H1 (cell line): ENCODE results near the gene MRTFB. TPM values are rescaled to one million over a fixed set of nuclear protein-coding genes. Genes with fewer than 3 reads are reported as not detected.
A peak's percentile ranks its signal among the peaks of the same experiment; 100 is the strongest.

Source experiments
- CTCF ChIA-PET: fragments of 300-600 bp; sonication (Branson Sonifier 250); formaldehyde crosslinking; loops from one replicate; lab custom pipeline; 2021; ENCODE audit not compliant: partially characterized antibody; lab: Charles Lee
- POLR2A ChIA-PET: fragments of 300-600 bp; sonication (Branson Sonifier 250); formaldehyde crosslinking; loops from one replicate; lab custom pipeline; 2021; ENCODE audit warnings: inconsistent platforms; ENCODE audit not compliant: partially characterized antibody; lab: Charles Lee
- DNase-seq, 2 experiments: peaks; one replicate each; pipeline versions ENCODE4 v3.0.0 to v3.0.0-alpha.2; 2010 to 2022; ENCODE audit warnings: low spot score in 2 of 2, low read depth in 1 of 2, mixed read lengths in 1 of 2
- FAIRE-seq: peaks from 2 replicates; lab custom pipeline; 2011; peaks lifted over from hg19 to GRCh38; lab: Jason Lieb, UNC
- H2AFZ ChIP-seq: 2 replicates; pipeline ENCODE4 v1.8.1; 2012; ENCODE audit warnings: low read length, inconsistent platforms
- H2AK5ac ChIP-seq: 2 replicates; pipeline ENCODE4 v1.6.1; 2013; ENCODE audit warnings: low read depth, low read length
- H2BK120ac ChIP-seq: replicated peaks from 2 replicates; pipeline ENCODE3; 2013; ENCODE audit warnings: low read depth, low read length, inconsistent platforms
- H2BK12ac ChIP-seq: 2 replicates; pipeline ENCODE4 v1.6.1; 2013; ENCODE audit warnings: low read depth, low read length
- H2BK15ac ChIP-seq: 2 replicates; pipeline ENCODE4 v1.6.1; 2013; ENCODE audit warnings: low read length
- H2BK20ac ChIP-seq: 2 replicates; pipeline ENCODE4 v1.6.1; 2013; ENCODE audit warnings: low read length
- H2BK5ac ChIP-seq: 2 replicates; pipeline ENCODE4 v1.6.1; 2013; ENCODE audit warnings: low read depth, low read length
- H3K14ac ChIP-seq: 2 replicates; pipeline ENCODE4 v1.6.1; 2013; ENCODE audit warnings: inconsistent platforms; ENCODE audit not compliant: insufficient read length
- H3K18ac ChIP-seq: 2 replicates; pipeline ENCODE4 v1.6.1; 2013; ENCODE audit warnings: low read length; ENCODE audit errors: extremely low read depth
- H3K23ac ChIP-seq: 2 replicates; pipeline ENCODE4 v1.6.1; 2013; ENCODE audit warnings: inconsistent platforms; ENCODE audit not compliant: insufficient read length
- H3K23me2 ChIP-seq: 2 replicates; pipeline ENCODE4 v1.6.1; 2013; ENCODE audit warnings: low read depth, low read length
- H3K27ac ChIP-seq: 2 replicates; pipeline ENCODE4 v1.6.1; 2011; ENCODE audit warnings: low read depth, low read length, inconsistent platforms
- H3K27me3 ChIP-seq, 4 experiments: replicated peaks in 1 of 4; 1 replicate in 1 of 4; 2 replicates in 3 of 4; pipeline versions ENCODE4 v1.6.1 to v1.8.1; 2011 to 2013; ENCODE audit warnings: low read length in 3 of 4, mild to moderate bottlenecking in 3 of 4, inconsistent platforms in 2 of 4, mixed read lengths in 2 of 4, moderate library complexity in 1 of 4; ENCODE audit not compliant: control insufficient read depth in 3 of 4, insufficient read depth in 3 of 4; ENCODE audit errors: extremely low read depth in 1 of 4
- H3K36me3 ChIP-seq, 4 experiments: 2 replicates each; pipeline versions ENCODE4 v1.6.1 to v1.8.1; 2011 to 2013; ENCODE audit warnings: mild to moderate bottlenecking in 4 of 4, low read length in 3 of 4, moderate library complexity in 2 of 4, control low read depth in 1 of 4, inconsistent platforms in 1 of 4; ENCODE audit not compliant: insufficient read depth in 4 of 4, control insufficient read depth in 2 of 4
- H3K4ac ChIP-seq: replicated peaks from 2 replicates; pipeline ENCODE3; 2013; ENCODE audit warnings: low read length, low read depth, mixed read lengths, inconsistent platforms; ENCODE audit not compliant: insufficient read length
- H3K4me1 ChIP-seq, 4 experiments: replicated peaks in 1 of 4; 1 replicate in 1 of 4; 2 replicates in 3 of 4; pipeline versions ENCODE4 v1.6.1 to v1.8.1; 2011 to 2013; ENCODE audit warnings: low read length in 3 of 4, inconsistent platforms in 2 of 4, mixed read lengths in 1 of 4; ENCODE audit not compliant: insufficient read depth in 4 of 4, control insufficient read depth in 3 of 4
- H3K4me2 ChIP-seq, 2 experiments: 2 replicates each; pipeline versions ENCODE4 v1.6.1 to v1.8.1; 2011 to 2013; ENCODE audit warnings: low read depth in 2 of 2, low read length in 2 of 2, control low read depth in 1 of 2, inconsistent platforms in 1 of 2, mild to moderate bottlenecking in 1 of 2; ENCODE audit not compliant: insufficient read depth in 1 of 2
- H3K4me3 ChIP-seq, 4 experiments: fragments of 200-600, 300-600 bp in 1 of 4; sonication (generic), shearing (Covaris generic), sonication (Bioruptor Twin) in 1 of 4; 2 replicates each; pipeline versions ENCODE4 v1.5.1 to v1.8.1; 2011 to 2016; ENCODE audit warnings: low read length in 4 of 4, low read depth in 3 of 4, control low read depth in 2 of 4, inconsistent platforms in 2 of 4, mild to moderate bottlenecking in 2 of 4, mixed read lengths in 1 of 4, moderate library complexity in 1 of 4; ENCODE audit not compliant: insufficient read depth in 2 of 4; ENCODE audit errors: extremely low read depth in 1 of 4
- H3K56ac ChIP-seq: replicated peaks from 2 replicates; pipeline ENCODE3; 2013; ENCODE audit warnings: low read depth, mild to moderate bottlenecking, mixed read lengths, low read length, inconsistent platforms; ENCODE audit not compliant: insufficient read length
- H3K79me1 ChIP-seq: 2 replicates; pipeline ENCODE4 v1.6.1; 2013; ENCODE audit warnings: low read depth, low read length, control low read depth
- H3K79me2 ChIP-seq, 2 experiments: 2 replicates each; pipeline versions ENCODE4 v1.6.1 to v1.8.1; 2012 to 2013; ENCODE audit warnings: low read length in 2 of 2, mild to moderate bottlenecking in 2 of 2, inconsistent platforms in 1 of 2; ENCODE audit not compliant: insufficient read depth in 2 of 2, control insufficient read depth in 1 of 2
- H3K9ac ChIP-seq, 4 experiments: replicated peaks in 1 of 4; 1 replicate in 1 of 4; 2 replicates in 3 of 4; pipeline versions ENCODE4 v1.6.1 to v1.8.1; 2011 to 2013; ENCODE audit warnings: low read depth in 3 of 4, low read length in 3 of 4, control low read depth in 2 of 4, mild to moderate bottlenecking in 2 of 4, moderate library complexity in 2 of 4, inconsistent platforms in 1 of 4; ENCODE audit errors: extremely low read depth in 1 of 4
- H3K9me3 ChIP-seq, 2 experiments: 2 replicates each; pipeline versions ENCODE4 v1.6.1 to v1.8.1; 2012 to 2013; ENCODE audit warnings: mild to moderate bottlenecking in 2 of 2, moderate library complexity in 2 of 2, control low read depth in 1 of 2, inconsistent platforms in 1 of 2, low read depth in 1 of 2, low read length in 1 of 2, mixed read lengths in 1 of 2; ENCODE audit not compliant: insufficient read depth in 2 of 2
- H4K20me1 ChIP-seq, 2 experiments: replicated peaks in 1 of 2; 2 replicates each; pipeline versions ENCODE3 to v1.8.1; 2011 to 2013; ENCODE audit warnings: inconsistent platforms in 2 of 2, low read length in 2 of 2, mild to moderate bottlenecking in 1 of 2; ENCODE audit not compliant: insufficient read depth in 2 of 2, control insufficient read depth in 1 of 2
- H4K5ac ChIP-seq: 2 replicates; pipeline ENCODE4 v1.6.1; 2013; ENCODE audit warnings: low read length, low read depth, mixed read lengths, inconsistent platforms; ENCODE audit not compliant: insufficient read length
- H4K8ac ChIP-seq: 2 replicates; pipeline ENCODE4 v1.8.0; 2013; ENCODE audit warnings: mild to moderate bottlenecking, moderate library complexity, low read length, inconsistent platforms; ENCODE audit not compliant: insufficient read depth; ENCODE audit errors: extremely low read depth
- H4K91ac ChIP-seq: replicated peaks from 2 replicates; pipeline ENCODE3; 2013; ENCODE audit warnings: low read length, mixed read lengths, inconsistent platforms; ENCODE audit not compliant: insufficient read length
- CEBPB ChIP-seq: IDR thresholded peaks from 2 replicates; pipeline ENCODE4 v1.6.1; 2012; ENCODE audit warnings: low read depth, low read length
- EGR1 ChIP-seq: IDR thresholded peaks from 2 replicates; pipeline ENCODE4 v1.6.1; 2011; ENCODE audit warnings: low read depth, low read length, borderline replicate concordance
- JUND ChIP-seq: IDR thresholded peaks from 2 replicates; pipeline ENCODE4 v1.6.1; 2011; ENCODE audit warnings: mild to moderate bottlenecking, improper control_type of control experiment, low read length
- TEAD4 ChIP-seq: IDR thresholded peaks from 2 replicates; pipeline ENCODE4 v1.6.1; 2012; ENCODE audit warnings: low read depth, low read length, inconsistent platforms, mixed read lengths
- WGBS, 2 experiments: shearing (Covaris generic) in 1 of 2; methylation state at CpG; one replicate each; pipeline versions ENCODE4 v1.1.6 to v1.1.7; 2013 to 2015; ENCODE audit warnings: low lambda C conversion rate in 2 of 2, mixed read lengths in 2 of 2, inconsistent platforms in 1 of 2, low coverage in 1 of 2, missing lambda C conversion rate in 1 of 2; ENCODE audit not compliant: insufficient replicate concordance in 2 of 2, insufficient coverage in 1 of 2, insufficient read length in 1 of 2; ENCODE audit errors: extremely low coverage in 1 of 2, missing lambda C conversion rate in 1 of 2; 5-methylcytosine and 5-hydroxymethylcytosine counted together
- long read RNA-seq, 2 experiments: library from RNA in 1 of 2; library from capped mRNA in 1 of 2; stranded (forward); transcript quantifications; one replicate each; pipeline ENCODE4 v2.0.0, GENCODE V29; 2021; ENCODE audit warnings: inconsistent platforms in 1 of 2
- polyA minus RNA-seq, 3 experiments: library from RNA; depleted of rRNA, polyadenylated mRNA; stranded (reverse); fragments of >200 nt; gene quantifications; 1 replicate in 2 of 3; 2 replicates in 1 of 3; pipeline ENCODE4 v1.2.3, GENCODE V29; 2011
- polyA plus RNA-seq, 7 experiments: library from polyadenylated mRNA; depleted of rRNA in 3 of 7; stranded (reverse) in 5 of 7; unstranded in 2 of 7; fragments of >200 nt in 5 of 7; fragments of 200-250 nt in 2 of 7; gene quantifications; 1 replicate in 5 of 7; 2 replicates in 1 of 7; 4 replicates in 1 of 7; pipeline versions ENCODE4 v1.2.1 to v1.2.3, GENCODE V29; 2011 to 2013; ENCODE audit warnings: missing spikeins in 2 of 7, mixed read lengths in 2 of 7
- total RNA-seq: library from RNA; stranded (reverse); fragmentation: NEBNext Ultra II Directional; extraction: Animal tissue kit (Norgen Biotek cat#: 25700); gene quantifications from 2 replicates; pipeline ENCODE4 v1.2.1, GENCODE V29; 2021

Gene MRTFB, protein sequence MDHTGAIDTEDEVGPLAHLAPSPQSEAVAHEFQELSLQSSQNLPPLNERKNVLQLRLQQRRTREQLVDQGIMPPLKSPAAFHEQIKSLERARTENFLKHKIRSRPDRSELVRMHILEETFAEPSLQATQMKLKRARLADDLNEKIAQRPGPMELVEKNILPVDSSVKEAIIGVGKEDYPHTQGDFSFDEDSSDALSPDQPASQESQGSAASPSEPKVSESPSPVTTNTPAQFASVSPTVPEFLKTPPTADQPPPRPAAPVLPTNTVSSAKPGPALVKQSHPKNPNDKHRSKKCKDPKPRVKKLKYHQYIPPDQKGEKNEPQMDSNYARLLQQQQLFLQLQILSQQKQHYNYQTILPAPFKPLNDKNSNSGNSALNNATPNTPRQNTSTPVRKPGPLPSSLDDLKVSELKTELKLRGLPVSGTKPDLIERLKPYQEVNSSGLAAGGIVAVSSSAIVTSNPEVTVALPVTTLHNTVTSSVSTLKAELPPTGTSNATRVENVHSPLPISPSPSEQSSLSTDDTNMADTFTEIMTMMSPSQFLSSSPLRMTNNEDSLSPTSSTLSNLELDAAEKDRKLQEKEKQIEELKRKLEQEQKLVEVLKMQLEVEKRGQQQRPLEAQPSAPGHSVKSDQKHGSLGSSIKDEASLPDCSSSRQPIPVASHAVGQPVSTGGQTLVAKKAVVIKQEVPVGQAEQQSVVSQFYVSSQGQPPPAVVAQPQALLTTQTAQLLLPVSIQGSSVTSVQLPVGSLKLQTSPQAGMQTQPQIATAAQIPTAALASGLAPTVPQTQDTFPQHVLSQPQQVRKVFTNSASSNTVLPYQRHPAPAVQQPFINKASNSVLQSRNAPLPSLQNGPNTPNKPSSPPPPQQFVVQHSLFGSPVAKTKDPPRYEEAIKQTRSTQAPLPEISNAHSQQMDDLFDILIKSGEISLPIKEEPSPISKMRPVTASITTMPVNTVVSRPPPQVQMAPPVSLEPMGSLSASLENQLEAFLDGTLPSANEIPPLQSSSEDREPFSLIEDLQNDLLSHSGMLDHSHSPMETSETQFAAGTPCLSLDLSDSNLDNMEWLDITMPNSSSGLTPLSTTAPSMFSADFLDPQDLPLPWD
- total RNA-seq (28.3 and 34.9 TPM in 2 replicates), polyA plus RNA-seq (2011; rRNA removed) (13.5 and 17.8 TPM in 2 replicates), polyA minus RNA-seq (2011; rRNA and poly(A)+ RNA removed) (32.5 and 41.2 TPM in 2 replicates)
- polyA plus RNA-seq (2011; cell fraction: cytosol; rRNA removed) = 10.2 TPM
- polyA plus RNA-seq (2011; cell fraction: nucleus; rRNA removed) = 50.2 TPM
- 9.0 to 14.1 TPM (median 10.5 TPM) in 4 replicates for polyA plus RNA-seq (2012, experiment 1 of 2)
- polyA plus RNA-seq (2012, experiment 2 of 2) = 2.0 TPM
- 15.1 TPM for polyA plus RNA-seq (2013, experiment 1 of 2)
- 13.0 TPM for polyA plus RNA-seq (2013, experiment 2 of 2)
- 19.8 TPM for polyA minus RNA-seq (2011; cell fraction: cytosol; rRNA and poly(A)+ RNA removed)
- polyA minus RNA-seq (2011; cell fraction: nucleus; rRNA and poly(A)+ RNA removed) = 66.1 TPM
- long read RNA-seq, experiment 1, partial matches to known transcripts = 1 of 15 reads
- long read RNA-seq, experiment 1, other reads (novel, unspliced or antisense) = 14 of 15 reads
- long read RNA-seq, experiment 2, partial matches to known transcripts = 1 of 4 reads
- long read RNA-seq, experiment 2, other reads (novel, unspliced or antisense) = 3 of 4 reads

GRCh38 chr16:14070877-14071575, at the start of gene MRTFB:
Gene MRTFB, plus strand, starts transcription at chr16:14071319. Its CDS starts 69,288 bp downstream, at chr16:14140607.
- Histone ChIP-seq H3K4me3 (peak within 1 kb of the TSS; percentile 53 to 95 (median 80)), H3K27ac (peak within 1 kb of the TSS; percentile 86), H4K20me1 (peaks cover 0 to 2% of the 10 kb centered on the region in 2 experiments), H4K91ac (no peak within 1 kb of the TSS), H4K8ac (peak within 1 kb of the TSS; percentile 94), H2AFZ (peak within 1 kb of the TSS; percentile 86), H2BK120ac (no peak within 1 kb of the TSS), H3K4ac (peak within 1 kb of the TSS; percentile 10), H3K36me3 (peaks cover 0 to 5% (median 0%) of the 10 kb centered on the region in 4 experiments; a peak in 2 of 8 replicates), H3K27me3 (no peaks in the 10 kb centered on the region), H2BK5ac (peak within 1 kb of the TSS; percentile 83), H3K9ac (peak within 1 kb of the TSS; percentile 71 to 99 (median 88)), H2BK15ac (no peak within 1 kb of the TSS), H3K79me2 (peaks cover 4 to 42% of the 10 kb centered on the region in 2 experiments; a peak in 3 of 4 replicates), H2AK5ac (no peak within 1 kb of the TSS), H2BK12ac (peak within 1 kb of the TSS; percentile 77), H2BK20ac (0 out of 2 replicates have a peak within 1 kb of the TSS, but pooled peaks have one; percentile 22), H4K5ac (peak within 1 kb of the TSS; percentile 95), H3K23ac (no peak within 1 kb of the TSS), H3K4me2 (peak within 1 kb of the TSS; percentile 64 to 86), H3K23me2 (peaks cover 4% of the 10 kb centered on the region; the same call in 1 of the 2 replicates), H3K18ac (peak within 1 kb of the TSS; percentile 98), H3K4me1 (peaks cover 0 to 6% (median 0%) of the 10 kb centered on the region in 4 experiments; a peak in 3 of 7 replicates), H3K79me1 (peaks cover 8% of the 10 kb centered on the region), H3K14ac (no peak within 1 kb of the TSS), H3K56ac (peak within 1 kb of the TSS; percentile 86), H3K9me3 (no peaks in the 10 kb centered on the region)
- POLR2A ChIA-PET = interaction anchor here (0.9 to 2.1 kb wide), 5 partner anchors 9 to 21 kb away, joined by 4 to 7 read pairs (median 5); no protein-coding TSS in a partner anchor
- CTCF ChIA-PET = interaction anchor here (1.8 kb wide), 1 partner anchor 11 kb away, joined by 7 read pairs; no protein-coding TSS in a partner anchor
- DNase-seq (peak; percentile 74 to 94), FAIRE-seq (no peak)
- WGBS, 2 experiments = 1% methylated on average over 53 of the region's 86 CpGs; no CpG with 5 or more reads in 1 of the 2 experiments
- TF ChIP-seq CEBPB (no peak), JUND (no peak), TEAD4 (no peak), EGR1 (peak; percentile 65; the same call in 1 of the 2 replicates)
